GM12878 (cell line): ENCODE results near the gene DNAJC22. TPM values are rescaled to one million over a fixed set of nuclear protein-coding genes. Genes with fewer than 3 reads are reported as not detected.

Source experiments
- ATAC-seq: fragments of 200-7000 bp; cut with Tn5 transposase; 3 replicates; pipeline ENCODE4 v1.9.1; 2020; ENCODE audit warnings: mild to moderate bottlenecking, moderate library complexity
- BruUV-seq: library from RNA; stranded (reverse); fragments of 400-500 nt; replicated peaks from 2 replicates; lab custom pipeline; 2021; lab: Mats Ljungman, UMichigan
- CTCF ChIA-PET: fragments of 300-600 bp; sonication (Branson Sonifier 250); formaldehyde crosslinking; extraction: SDS; loops from one replicate; lab custom pipeline; 2021; ENCODE audit warnings: inconsistent platforms; lab: Yijun Ruan, JAX
- POLR2A ChIA-PET: fragments of 350-600 bp; formaldehyde crosslinking; extraction: SDS; loops from one replicate; lab custom pipeline; 2021; ENCODE audit warnings: inconsistent platforms; lab: Charles Lee
- RAD21 ChIA-PET: fragments of 300-600 bp; sonication (Branson Sonifier 250); formaldehyde crosslinking; loops from one replicate; lab custom pipeline; 2023; ENCODE audit warnings: antibody characterized with exemption; ENCODE audit not compliant: unreplicated experiment; lab: Charles Lee
- SMC1A ChIA-PET: fragments of 300-600 bp; sonication (Branson Sonifier 250); formaldehyde crosslinking; loops from one replicate; lab custom pipeline; 2023; ENCODE audit not compliant: unreplicated experiment, uncharacterized antibody; lab: Charles Lee
- DNase-seq: peaks from one replicate; pipeline ENCODE4 v3.0.0-alpha.2; 2011; ENCODE audit warnings: low read depth, low spot score
- FAIRE-seq: peaks from 3 replicates; lab custom pipeline; 2011; peaks lifted over from hg19 to GRCh38; lab: Jason Lieb, UNC
- H2AFZ ChIP-seq: 2 replicates; pipeline ENCODE4 v1.6.0; 2011; ENCODE audit warnings: low read depth, low read length, control low read depth; ENCODE audit not compliant: control insufficient read depth
- H3K27ac ChIP-seq: 2 replicates; pipeline ENCODE4 v1.5.1; 2011; ENCODE audit warnings: control low read depth; ENCODE audit not compliant: control insufficient read depth, insufficient read depth
- H3K27me3 ChIP-seq, 2 experiments: replicated peaks in 1 of 2; 2 replicates each; pipeline versions ENCODE4 v1.6.0 to v1.6.1; 2011; ENCODE audit warnings: low read length in 1 of 2; ENCODE audit not compliant: control insufficient read depth in 2 of 2, insufficient read depth in 2 of 2
- H3K36me3 ChIP-seq, 2 experiments: 2 replicates each; pipeline ENCODE4 v1.5.1; 2011; ENCODE audit warnings: low read length in 1 of 2; ENCODE audit not compliant: control insufficient read depth in 2 of 2, insufficient read depth in 2 of 2
- H3K4me1 ChIP-seq: 2 replicates; pipeline ENCODE4 v1.6.1; 2011; ENCODE audit warnings: mild to moderate bottlenecking, low read length, moderate library complexity, mixed read lengths; ENCODE audit not compliant: control insufficient read depth, insufficient read depth
- H3K4me2 ChIP-seq: 2 replicates; pipeline ENCODE4 v1.6.0; 2011; ENCODE audit warnings: control low read depth; ENCODE audit not compliant: control insufficient read depth, insufficient read depth
- H3K4me3 ChIP-seq: fragments of 200-600 bp; sonication (generic); 2 replicates; pipeline ENCODE4 v1.5.1; 2016
- H3K79me2 ChIP-seq: 2 replicates; pipeline ENCODE4 v1.6.0; 2011; ENCODE audit warnings: low read length; ENCODE audit not compliant: control insufficient read depth, insufficient read depth
- H3K9ac ChIP-seq: 2 replicates; pipeline ENCODE4 v1.8.0; 2011; ENCODE audit warnings: low read length, control low read depth, mixed read lengths; ENCODE audit not compliant: control insufficient read depth, insufficient read depth
- H3K9me3 ChIP-seq: replicated peaks from 3 replicates; pipeline ENCODE4 v1.5.1; 2011; ENCODE audit warnings: mild to moderate bottlenecking, low read length; ENCODE audit not compliant: control insufficient read depth, insufficient read depth
- H4K20me1 ChIP-seq: 2 replicates; pipeline ENCODE4 v1.6.0; 2011; ENCODE audit not compliant: control insufficient read depth, insufficient read depth
- ASH2L ChIP-seq: fragments of 300-600, 200-600 bp; sonication (generic); IDR thresholded peaks from 2 replicates; pipeline ENCODE4 v1.6.1; 2017; ENCODE audit warnings: low read depth, mild to moderate bottlenecking, borderline replicate concordance
- BMI1 ChIP-seq: fragments of 450-650 bp; IDR thresholded peaks from 2 replicates; pipeline ENCODE4 v1.6.1; 2016; ENCODE audit warnings: mild to moderate bottlenecking, moderate library complexity, borderline replicate concordance
- CBX5 ChIP-seq: sonication (generic); IDR thresholded peaks from 2 replicates; pipeline ENCODE4 v1.6.1; 2016; ENCODE audit warnings: low read depth, moderate library complexity, mild to moderate bottlenecking, inconsistent platforms
- FOS ChIP-seq: IDR thresholded peaks from 3 replicates; pipeline ENCODE4 v1.6.1; 2011; ENCODE audit warnings: borderline replicate concordance; ENCODE audit not compliant: insufficient read length; ENCODE audit errors: extremely low read depth
- GABPA ChIP-seq: IDR thresholded peaks from 2 replicates; pipeline ENCODE4 v1.6.1; 2014; ENCODE audit warnings: antibody characterized with exemption, low read depth, mild to moderate bottlenecking, inconsistent platforms
- HDGF ChIP-seq: fragments of 450-650 bp; IDR thresholded peaks from 2 replicates; pipeline ENCODE4 v1.6.1; 2016; ENCODE audit warnings: antibody characterized with exemption
- JUNB ChIP-seq: IDR thresholded peaks from 2 replicates; pipeline ENCODE4 v1.6.1; 2016; ENCODE audit warnings: antibody characterized with exemption, mild to moderate bottlenecking
- KLF5 ChIP-seq: fragments of 450-650 bp; IDR thresholded peaks from 2 replicates; pipeline ENCODE4 v1.6.1; 2014; ENCODE audit warnings: mild to moderate bottlenecking; ENCODE audit not compliant: partially characterized antibody
- LARP7 ChIP-seq: fragments of 450-650 bp; IDR thresholded peaks from 2 replicates; pipeline ENCODE4 v1.6.1; 2017; ENCODE audit warnings: mild to moderate bottlenecking
- MYC ChIP-seq: IDR thresholded peaks from 2 replicates; pipeline ENCODE4 v1.6.1; 2011; ENCODE audit warnings: mild to moderate bottlenecking, low read length, moderate library complexity, inconsistent platforms; ENCODE audit not compliant: insufficient read depth, insufficient replicate concordance, insufficient read length, severe bottlenecking
- POLR2A ChIP-seq: IDR thresholded peaks from 2 replicates; pipeline ENCODE4 v1.6.1; 2011; ENCODE audit warnings: low read depth, mild to moderate bottlenecking, low read length
- SMAD1 ChIP-seq: fragments of 450-650 bp; IDR thresholded peaks from 2 replicates; pipeline ENCODE4 v1.6.1; 2018; ENCODE audit warnings: mild to moderate bottlenecking, low read depth; ENCODE audit not compliant: partially characterized antibody
- YBX1 ChIP-seq: fragments of 450-650 bp; IDR thresholded peaks from 2 replicates; pipeline ENCODE4 v1.6.1; 2016; ENCODE audit warnings: antibody characterized with exemption
- ZNF24 ChIP-seq: fragments of 450-650 bp; IDR thresholded peaks from 2 replicates; pipeline ENCODE4 v1.6.1; 2017; ENCODE audit warnings: antibody characterized with exemption, mild to moderate bottlenecking
- ZZZ3 ChIP-seq: IDR thresholded peaks from 2 replicates; pipeline ENCODE4 v1.6.1; 2011; ENCODE audit warnings: low read depth; ENCODE audit not compliant: control insufficient read depth, insufficient read length
- WGBS: methylation state at CpG from one replicate; pipeline ENCODE4 v1.1.6; 2016; ENCODE audit warnings: low lambda C conversion rate; ENCODE audit not compliant: insufficient replicate concordance, insufficient coverage; ENCODE audit errors: missing lambda C conversion rate; 5-methylcytosine and 5-hydroxymethylcytosine counted together
- in situ Hi-C: fragments of 300-500 bp; cut with MboI; formaldehyde crosslinking; loops from 9 replicates; pipeline ENCODE4 v1.14.3; 2018; ENCODE audit warnings: mixed read lengths
- intact Hi-C: fragments of 100-400 bp; cut with micrococcal nuclease; formaldehyde crosslinking; loops from one replicate; pipeline ENCODE4 v1.14.2; 2022; ENCODE audit not compliant: unreplicated experiment
- polyA plus RNA-seq, 11 experiments: library from polyadenylated mRNA; depleted of rRNA in 4 of 11; unstranded in 6 of 11; stranded (reverse) in 5 of 11; fragments of >200 nt; fragmentation: Nextera tagmentation in 4 of 11; fragmentation: Illumina TruSeq in 1 of 11; extraction: Ambion mirVana in 4 of 11; extraction: Trizol in 1 of 11; gene quantifications; 1 replicate in 1 of 11; 2 replicates in 10 of 11; pipeline versions ENCODE4 v1.2.1 to v1.2.3, GENCODE V29; 2011 to 2016; ENCODE audit warnings: inconsistent platforms in 2 of 11, missing spikeins in 2 of 11, low read depth in 1 of 11
- total RNA-seq, 4 experiments: library from RNA; depleted of rRNA in 3 of 4; stranded (reverse); fragments of >200 nt in 3 of 4; fragmentation: Illumina TruSeq in 1 of 4; extraction: Trizol in 1 of 4; gene quantifications; 2 replicates each; pipeline versions ENCODE4 v1.2.1 to v1.2.3, GENCODE V29; 2013 to 2021
- TF ChIP-seq, protein P1 (sequence below): IDR thresholded peaks from 2 replicates; pipeline ENCODE4 v1.6.1; 2011; ENCODE audit warnings: mild to moderate bottlenecking, low read depth, low read length, moderate library complexity; ENCODE audit not compliant: insufficient replicate concordance
- TF ChIP-seq, protein P2 (sequence below): fragments of 450-650 bp; formaldehyde crosslinking; IDR thresholded peaks from 2 replicates; pipeline ENCODE4 v1.4.0; 2020; ENCODE audit warnings: mild to moderate bottlenecking, moderate library complexity
- TF ChIP-seq, protein P3 (sequence below): IDR thresholded peaks from 2 replicates; pipeline ENCODE4 v1.6.1; 2011; ENCODE audit warnings: borderline replicate concordance, low read depth, mild to moderate bottlenecking, moderate library complexity, low read length; ENCODE audit not compliant: insufficient read depth, poor library complexity, severe bottlenecking

The DNAJC22 gene
- total and polyA plus RNA-seq, 10 of the 15 experiments (the other 5 are each of a cell fraction or from before 2014, with no cell fraction given): 0.06 to 0.61 (median 0.13) TPM; not detected in 3

DNA sequence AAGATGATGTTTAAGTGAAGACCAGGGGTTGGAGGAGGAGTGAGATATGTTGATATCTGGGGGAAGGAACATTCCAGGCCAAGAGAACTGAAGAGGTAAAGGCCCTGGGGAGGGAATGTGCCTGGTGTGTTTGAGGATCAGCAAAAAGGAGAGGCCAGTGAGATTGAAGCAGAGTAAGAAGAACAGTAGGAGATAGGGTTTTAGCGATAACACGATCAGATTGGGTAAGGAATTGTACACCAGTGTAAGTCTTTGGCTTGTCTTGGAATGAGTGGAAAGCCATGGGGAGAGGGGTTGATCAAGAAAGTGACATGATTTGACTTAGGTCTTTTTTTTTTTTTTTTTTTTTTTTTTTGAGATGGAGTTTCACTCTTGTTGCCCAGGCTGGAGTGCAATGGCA, 18.8 kb upstream of the DNAJC22 start (continued):
- TF ChIP-seq FOS: no peak
- no peak for TF ChIP-seq SMAD1
- TF ChIP-seq JUNB: no peak

DNA sequence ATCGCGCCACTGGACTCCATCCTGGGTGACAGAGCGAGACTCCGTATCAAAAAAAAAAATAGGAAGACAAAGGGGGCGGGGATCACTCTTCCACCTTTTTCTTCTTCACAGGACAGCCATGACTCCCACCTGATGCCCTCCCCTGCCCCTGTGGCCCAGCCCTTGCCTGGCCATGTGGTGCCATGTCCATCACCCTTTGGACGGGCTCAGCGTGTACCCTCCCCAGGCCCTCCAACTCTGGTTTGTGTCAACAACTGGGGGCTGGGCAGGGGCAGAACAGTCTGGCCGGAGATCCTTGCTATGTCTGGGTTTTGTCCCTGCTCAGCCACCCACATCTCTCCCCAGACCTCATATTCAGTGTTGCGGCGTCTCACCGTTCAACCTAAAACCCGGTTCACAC, 17.9 kb upstream of the DNAJC22 start:
- WGBS: 92% methylated on average over 12 of the region's 12 CpGs
- Histone ChIP-seq H3K27ac (no peak overlapping the region), H4K20me1 (no peaks in the 10 kb centered on the region), H3K36me3 (peaks cover 7 to 16% of the 10 kb centered on the region in 2 experiments; a peak in 3 of 4 replicates), H3K9ac (no peak overlapping the region), H3K79me2 (peaks cover 3% of the 10 kb centered on the region), H3K27me3 (no peaks in the 10 kb centered on the region), H2AFZ (no peak overlapping the region), H3K4me1 (peaks cover 2% of the 10 kb centered on the region), H3K4me2 (no peak overlapping the region), H3K9me3 (no peaks in the 10 kb centered on the region), H3K4me3 (no peak overlapping the region)
- FAIRE-seq: no peak
- in situ Hi-C loops: no loop called here
- SMC1A ChIA-PET: interaction anchor here (0.6 to 0.9 kb wide), 2 partner anchors 13 to 14 kb away, joined by 3 to 4 read pairs; no protein-coding TSS in a partner anchor
- intact Hi-C loops: no loop called here
- BruUV-seq: no TSS peak
- POLR2A ChIA-PET: interaction anchor here (0.7 kb wide), 1 partner anchor 14 kb away, joined by 4 read pairs; no protein-coding TSS in a partner anchor
- no peak for DNase-seq
- RAD21 ChIA-PET: interaction anchor here (1.0 kb wide), 1 partner anchor 18 kb away, joined by 3 read pairs; the partner anchor contains the start of gene DNAJC22
- ATAC-seq: no peak
- CTCF ChIA-PET: interaction anchor here (1.1 to 1.5 kb wide), 2 partner anchors 13 to 40 kb away, joined by 5 to 7 read pairs; no protein-coding TSS in a partner anchor
- TF ChIP-seq BMI1: no peak
- TF ChIP-seq ZNF24: no peak
- no peak for TF ChIP-seq HDGF
- TF ChIP-seq, protein P1, sequence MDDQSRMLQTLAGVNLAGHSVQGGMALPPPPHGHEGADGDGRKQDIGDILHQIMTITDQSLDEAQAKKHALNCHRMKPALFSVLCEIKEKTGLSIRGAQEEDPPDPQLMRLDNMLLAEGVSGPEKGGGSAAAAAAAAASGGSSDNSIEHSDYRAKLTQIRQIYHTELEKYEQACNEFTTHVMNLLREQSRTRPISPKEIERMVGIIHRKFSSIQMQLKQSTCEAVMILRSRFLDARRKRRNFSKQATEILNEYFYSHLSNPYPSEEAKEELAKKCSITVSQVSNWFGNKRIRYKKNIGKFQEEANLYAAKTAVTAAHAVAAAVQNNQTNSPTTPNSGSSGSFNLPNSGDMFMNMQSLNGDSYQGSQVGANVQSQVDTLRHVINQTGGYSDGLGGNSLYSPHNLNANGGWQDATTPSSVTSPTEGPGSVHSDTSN: no peak
- no peak for TF ChIP-seq KLF5
- no peak for TF ChIP-seq CBX5
- TF ChIP-seq, protein P2, sequence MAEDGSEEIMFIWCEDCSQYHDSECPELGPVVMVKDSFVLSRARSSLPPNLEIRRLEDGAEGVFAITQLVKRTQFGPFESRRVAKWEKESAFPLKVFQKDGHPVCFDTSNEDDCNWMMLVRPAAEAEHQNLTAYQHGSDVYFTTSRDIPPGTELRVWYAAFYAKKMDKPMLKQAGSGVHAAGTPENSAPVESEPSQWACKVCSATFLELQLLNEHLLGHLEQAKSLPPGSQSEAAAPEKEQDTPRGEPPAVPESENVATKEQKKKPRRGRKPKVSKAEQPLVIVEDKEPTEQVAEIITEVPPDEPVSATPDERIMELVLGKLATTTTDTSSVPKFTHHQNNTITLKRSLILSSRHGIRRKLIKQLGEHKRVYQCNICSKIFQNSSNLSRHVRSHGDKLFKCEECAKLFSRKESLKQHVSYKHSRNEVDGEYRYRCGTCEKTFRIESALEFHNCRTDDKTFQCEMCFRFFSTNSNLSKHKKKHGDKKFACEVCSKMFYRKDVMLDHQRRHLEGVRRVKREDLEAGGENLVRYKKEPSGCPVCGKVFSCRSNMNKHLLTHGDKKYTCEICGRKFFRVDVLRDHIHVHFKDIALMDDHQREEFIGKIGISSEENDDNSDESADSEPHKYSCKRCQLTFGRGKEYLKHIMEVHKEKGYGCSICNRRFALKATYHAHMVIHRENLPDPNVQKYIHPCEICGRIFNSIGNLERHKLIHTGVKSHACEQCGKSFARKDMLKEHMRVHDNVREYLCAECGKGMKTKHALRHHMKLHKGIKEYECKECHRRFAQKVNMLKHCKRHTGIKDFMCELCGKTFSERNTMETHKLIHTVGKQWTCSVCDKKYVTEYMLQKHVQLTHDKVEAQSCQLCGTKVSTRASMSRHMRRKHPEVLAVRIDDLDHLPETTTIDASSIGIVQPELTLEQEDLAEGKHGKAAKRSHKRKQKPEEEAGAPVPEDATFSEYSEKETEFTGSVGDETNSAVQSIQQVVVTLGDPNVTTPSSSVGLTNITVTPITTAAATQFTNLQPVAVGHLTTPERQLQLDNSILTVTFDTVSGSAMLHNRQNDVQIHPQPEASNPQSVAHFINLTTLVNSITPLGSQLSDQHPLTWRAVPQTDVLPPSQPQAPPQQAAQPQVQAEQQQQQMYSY (CRISPR knock-in tag): no peak
- TF ChIP-seq, protein P3, sequence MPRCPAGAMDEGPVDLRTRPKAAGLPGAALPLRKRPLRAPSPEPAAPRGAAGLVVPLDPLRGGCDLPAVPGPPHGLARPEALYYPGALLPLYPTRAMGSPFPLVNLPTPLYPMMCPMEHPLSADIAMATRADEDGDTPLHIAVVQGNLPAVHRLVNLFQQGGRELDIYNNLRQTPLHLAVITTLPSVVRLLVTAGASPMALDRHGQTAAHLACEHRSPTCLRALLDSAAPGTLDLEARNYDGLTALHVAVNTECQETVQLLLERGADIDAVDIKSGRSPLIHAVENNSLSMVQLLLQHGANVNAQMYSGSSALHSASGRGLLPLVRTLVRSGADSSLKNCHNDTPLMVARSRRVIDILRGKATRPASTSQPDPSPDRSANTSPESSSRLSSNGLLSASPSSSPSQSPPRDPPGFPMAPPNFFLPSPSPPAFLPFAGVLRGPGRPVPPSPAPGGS: no peak
- no peak for TF ChIP-seq POLR2A
- TF ChIP-seq ASH2L: no peak
- TF ChIP-seq MYC: no peak
- TF ChIP-seq YBX1: no peak
- no peak for TF ChIP-seq ZZZ3
- no peak for TF ChIP-seq GABPA
- TF ChIP-seq LARP7: no peak
